GM13976 (cell line): ENCODE measurements around the gene PIK3AP1.
A peak's percentile ranks its signal among the peaks of the same experiment; 100 is the strongest.

Experiments used
- DNase-seq: peaks from one replicate; pipeline ENCODE4 v3.0.0; 2012; ENCODE audit warnings: low spot score
- CTCF ChIP-seq: IDR thresholded peaks from 2 replicates; pipeline ENCODE4 v1.5.1; 2012; ENCODE audit warnings: borderline replicate concordance, mild to moderate bottlenecking; ENCODE audit not compliant: insufficient read depth; ENCODE audit errors: extremely low read depth, missing control alignments, control extremely low read depth
- in situ Hi-C: fragments of 300-500 bp; cut with MboI; formaldehyde crosslinking; loops from one replicate; pipeline ENCODE4 v1.12.0; 2022; ENCODE audit warnings: low sequenced_read_pairs, mixed read lengths, inconsistent platforms; ENCODE audit not compliant: unreplicated experiment

Gene PIK3AP1

DNA sequence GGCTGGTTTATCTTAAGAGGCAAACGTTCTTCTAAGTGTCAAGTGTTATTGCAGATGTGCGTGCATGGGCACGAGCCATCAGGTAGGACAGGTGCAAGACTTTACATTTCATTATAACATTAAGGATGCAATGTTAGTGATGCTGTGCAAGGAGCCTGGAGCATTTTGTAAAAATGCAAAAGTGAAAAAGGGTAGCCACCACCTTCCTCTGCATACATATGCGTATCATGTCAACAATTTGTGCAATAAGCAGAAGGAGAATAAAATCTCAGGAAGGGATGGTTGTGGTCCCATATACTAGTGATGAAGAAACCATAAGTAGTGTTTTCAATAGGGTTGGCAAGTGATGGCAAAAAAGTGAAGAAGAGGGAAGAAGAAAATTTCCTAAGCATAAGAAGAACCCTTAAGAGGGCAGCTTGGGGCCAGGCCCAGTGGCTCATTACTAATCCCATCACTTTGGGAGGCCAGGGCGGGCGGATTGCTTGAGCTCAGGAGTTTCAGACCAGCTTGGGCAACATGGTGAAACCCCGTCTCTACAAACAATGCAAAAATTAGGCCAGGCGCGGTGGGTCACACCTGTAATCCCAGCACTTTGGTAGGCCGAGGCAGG, 7.5 kb downstream of the PIK3AP1 start:
- no peak for TF ChIP-seq CTCF
- DNase-seq: no peak
- in situ Hi-C loops: no loop called here

DNA sequence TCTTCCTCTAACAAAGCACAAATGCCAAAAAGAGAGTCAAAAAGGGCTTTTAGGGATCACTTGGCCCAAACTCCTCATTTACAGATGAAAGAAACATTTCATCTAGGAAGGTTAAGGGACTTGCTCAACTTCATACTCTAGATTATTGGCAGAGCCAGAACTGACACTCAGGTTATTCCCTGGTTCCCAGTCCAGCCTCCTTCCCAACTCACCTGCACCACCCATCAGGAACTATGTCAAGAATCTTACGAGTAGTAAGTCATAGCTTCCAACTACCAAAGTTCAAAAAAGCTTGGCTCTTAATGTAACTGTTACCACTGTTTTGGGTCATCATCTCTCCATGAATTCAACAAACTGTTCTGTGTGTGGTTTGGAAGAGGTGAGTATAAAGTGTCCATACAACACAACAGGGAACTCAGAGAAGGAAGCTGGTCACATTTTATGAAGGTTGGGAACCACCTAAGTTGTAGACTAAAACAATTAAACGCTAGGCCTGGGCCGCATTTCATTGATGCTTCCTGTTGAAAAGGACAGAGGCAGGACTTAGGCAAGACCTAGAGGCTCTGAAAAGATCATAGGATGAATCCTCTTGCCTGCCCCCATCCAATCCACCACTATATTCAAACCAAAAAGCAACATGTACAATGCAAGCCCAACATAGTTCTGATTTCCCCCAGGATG, 9.1 kb downstream of the PIK3AP1 start:
- TF ChIP-seq CTCF: no peak
- no peak for DNase-seq
- in situ Hi-C loops: no loop called here

DNA sequence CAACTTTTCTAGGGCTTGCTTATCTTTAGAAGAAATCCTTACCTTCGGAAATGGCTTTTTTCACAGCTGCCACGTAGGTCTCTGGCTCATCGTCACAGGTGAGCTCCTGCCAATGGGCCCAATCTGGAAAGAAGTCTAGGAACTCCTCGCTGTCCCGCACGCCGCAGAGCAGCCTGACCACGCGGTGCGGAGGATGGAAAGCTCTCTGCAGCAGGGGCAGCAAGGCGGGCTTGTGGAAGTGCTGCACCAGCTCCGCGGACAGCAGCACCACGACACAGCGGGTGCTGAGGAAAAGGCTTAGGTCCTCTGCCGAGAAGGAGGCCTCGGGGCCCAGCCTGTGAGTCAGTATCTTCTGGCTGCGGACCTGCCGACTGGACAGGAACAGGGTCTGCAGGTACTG, 10.8 kb downstream of the PIK3AP1 start:
- no peak for TF ChIP-seq CTCF
- no peak for DNase-seq
- in situ Hi-C loops: no loop called here

GRCh38 chr10:96708996-96709395, 11.3 kb downstream of the PIK3AP1 start:
- no peak for TF ChIP-seq CTCF
- in situ Hi-C loops: no loop called here
- DNase-seq: no peak

DNA sequence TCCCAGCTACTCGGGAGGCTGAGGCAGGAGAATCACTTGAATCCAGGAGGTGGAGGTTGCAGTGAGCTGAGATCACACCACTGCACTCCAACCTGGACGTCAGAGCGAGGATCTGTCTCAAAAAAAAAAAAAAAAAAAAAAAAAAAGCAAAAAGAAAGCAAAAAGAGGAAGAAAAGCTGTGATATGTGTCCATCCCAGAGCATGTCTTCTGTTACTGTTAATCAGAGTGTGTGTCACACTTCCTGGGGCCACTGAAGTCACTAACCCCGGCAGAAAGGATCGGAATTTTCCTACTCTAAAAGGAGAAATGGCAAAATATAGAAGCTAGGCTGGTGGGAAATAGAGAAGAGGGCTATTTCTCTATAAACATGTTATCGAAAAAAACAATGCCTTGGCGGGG, 11.9 kb downstream of the PIK3AP1 start:
- no peak for TF ChIP-seq CTCF
- in situ Hi-C loops: no loop called here
- DNase-seq: peak; percentile 66

GRCh38 chr10:96706331-96706853, 13.9 kb downstream of the PIK3AP1 start:
- TF ChIP-seq CTCF: no peak
- DNase-seq: peak; percentile 64
- in situ Hi-C loops: no loop called here
